Ishikawa (cell line): ENCODE results near the gene POLD1.

Source experiments
- NFIC ChIP-seq: IDR thresholded peaks from 2 replicates; pipeline ENCODE4 v1.6.1; 2012
- TAF1 ChIP-seq: IDR thresholded peaks from 2 replicates; pipeline ENCODE4 v1.6.1; 2012; ENCODE audit warnings: low read depth, mild to moderate bottlenecking
- USF1 ChIP-seq: IDR thresholded peaks from 2 replicates; pipeline ENCODE4 v1.6.1; 2012
- YY1 ChIP-seq: IDR thresholded peaks from 2 replicates; pipeline ENCODE4 v1.6.1; 2012; ENCODE audit warnings: low read depth
- TF ChIP-seq, protein P1 (sequence below): IDR thresholded peaks from 2 replicates; pipeline ENCODE4 v1.6.1; 2012; ENCODE audit warnings: low read depth, mild to moderate bottlenecking
- TF ChIP-seq, protein P2 (sequence below): IDR thresholded peaks from 2 replicates; pipeline ENCODE4 v1.6.1; 2012

DNA sequence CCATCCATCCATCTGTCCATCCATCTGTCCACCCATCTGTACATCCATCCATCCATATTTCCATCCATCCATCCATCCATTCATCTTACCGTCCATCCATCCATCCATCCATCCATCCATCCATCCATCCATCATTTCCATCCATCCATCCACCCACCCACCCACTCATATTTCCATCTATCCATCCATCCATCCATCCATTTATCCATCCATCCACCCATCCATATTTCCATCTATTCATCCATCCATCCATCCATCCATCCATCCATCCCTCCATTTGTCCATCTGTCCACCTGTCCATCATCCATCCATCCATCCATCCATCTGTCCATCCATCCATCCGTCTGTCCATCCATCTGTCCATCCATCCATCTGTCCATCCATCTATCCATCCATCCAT is 71.8 kb downstream of the POLD1 start:
- TF ChIP-seq, protein P1, sequence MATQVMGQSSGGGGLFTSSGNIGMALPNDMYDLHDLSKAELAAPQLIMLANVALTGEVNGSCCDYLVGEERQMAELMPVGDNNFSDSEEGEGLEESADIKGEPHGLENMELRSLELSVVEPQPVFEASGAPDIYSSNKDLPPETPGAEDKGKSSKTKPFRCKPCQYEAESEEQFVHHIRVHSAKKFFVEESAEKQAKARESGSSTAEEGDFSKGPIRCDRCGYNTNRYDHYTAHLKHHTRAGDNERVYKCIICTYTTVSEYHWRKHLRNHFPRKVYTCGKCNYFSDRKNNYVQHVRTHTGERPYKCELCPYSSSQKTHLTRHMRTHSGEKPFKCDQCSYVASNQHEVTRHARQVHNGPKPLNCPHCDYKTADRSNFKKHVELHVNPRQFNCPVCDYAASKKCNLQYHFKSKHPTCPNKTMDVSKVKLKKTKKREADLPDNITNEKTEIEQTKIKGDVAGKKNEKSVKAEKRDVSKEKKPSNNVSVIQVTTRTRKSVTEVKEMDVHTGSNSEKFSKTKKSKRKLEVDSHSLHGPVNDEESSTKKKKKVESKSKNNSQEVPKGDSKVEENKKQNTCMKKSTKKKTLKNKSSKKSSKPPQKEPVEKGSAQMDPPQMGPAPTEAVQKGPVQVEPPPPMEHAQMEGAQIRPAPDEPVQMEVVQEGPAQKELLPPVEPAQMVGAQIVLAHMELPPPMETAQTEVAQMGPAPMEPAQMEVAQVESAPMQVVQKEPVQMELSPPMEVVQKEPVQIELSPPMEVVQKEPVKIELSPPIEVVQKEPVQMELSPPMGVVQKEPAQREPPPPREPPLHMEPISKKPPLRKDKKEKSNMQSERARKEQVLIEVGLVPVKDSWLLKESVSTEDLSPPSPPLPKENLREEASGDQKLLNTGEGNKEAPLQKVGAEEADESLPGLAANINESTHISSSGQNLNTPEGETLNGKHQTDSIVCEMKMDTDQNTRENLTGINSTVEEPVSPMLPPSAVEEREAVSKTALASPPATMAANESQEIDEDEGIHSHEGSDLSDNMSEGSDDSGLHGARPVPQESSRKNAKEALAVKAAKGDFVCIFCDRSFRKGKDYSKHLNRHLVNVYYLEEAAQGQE = no peak
- TF ChIP-seq TAF1 = no peak
- TF ChIP-seq NFIC = no peak
- no peak for TF ChIP-seq YY1
- no peak for TF ChIP-seq USF1
- TF ChIP-seq, protein P2, sequence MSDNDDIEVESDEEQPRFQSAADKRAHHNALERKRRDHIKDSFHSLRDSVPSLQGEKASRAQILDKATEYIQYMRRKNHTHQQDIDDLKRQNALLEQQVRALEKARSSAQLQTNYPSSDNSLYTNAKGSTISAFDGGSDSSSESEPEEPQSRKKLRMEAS = no peak
